Mucosa of descending colon (tissue), 3 donors: ENCODE data around the gene SLC26A9. TPM values are rescaled to one million over a fixed set of nuclear protein-coding genes. Genes with fewer than 3 reads are reported as not detected.

Source experiments
- ATAC-seq: fragments of 200-7000 bp; cut with Tn5 transposase; one replicate; pipeline ENCODE4 v1.9.1; 2020; ENCODE audit warnings: mild to moderate bottlenecking, moderate library complexity
- DNase-seq, 3 donors: peaks; one replicate each; pipeline ENCODE4 v3.0.0-alpha.2; 2020
- H3K36me3 ChIP-seq: fragments of 200-600 bp; one replicate; pipeline ENCODE4 v1.8.0; 2021; ENCODE audit warnings: low read depth, mild to moderate bottlenecking
- H3K4me1 ChIP-seq: fragments of 200-600 bp; one replicate; pipeline ENCODE4 v1.8.0; 2021; ENCODE audit warnings: low read depth, mild to moderate bottlenecking
- H3K4me3 ChIP-seq: fragments of 200-600 bp; one replicate; pipeline ENCODE4 v1.8.0; 2021; ENCODE audit warnings: mild to moderate bottlenecking
- H3K9me3 ChIP-seq: fragments of 200-600 bp; one replicate; pipeline ENCODE4 v1.8.0; 2021; ENCODE audit warnings: mild to moderate bottlenecking
- intact Hi-C, 2 donors: fragments of 100-400 bp; cut with DNase I in 1 of 2; cut with micrococcal nuclease in 1 of 2; formaldehyde crosslinking; loops; one replicate each; pipeline versions ENCODE4 v1.11.0 to v1.11.1; 2022; cut with DNase I, micrococcal nuclease
- total RNA-seq, 3 donors: library from RNA; stranded (reverse); fragmentation: NEBNext Ultra II Directional in 2 of 3; extraction: Animal tissue kit (Norgen Biotek cat#: 25700) in 2 of 3; gene quantifications; one replicate each; pipeline versions ENCODE4 v1.2.1 to v1.2.4, GENCODE V29; 2021 to 2023
- TF ChIP-seq, protein P1 (sequence below): fragments of 200-600 bp; IDR thresholded peaks from one replicate; pipeline ENCODE4 v1.8.0; 2022; ENCODE audit warnings: antibody characterized with exemption, mild to moderate bottlenecking
- donor health status: DM: no; HTN: no; CAD: no; lungs with moderate emphysema.
- donor health status: DM: no; HTN: no; CAD: no.
- donor health status: DM: no; HTN: yes; CAD: no.

Gene SLC26A9
- total RNA-seq, 3 donors from 2014 or later: not detected

DNA sequence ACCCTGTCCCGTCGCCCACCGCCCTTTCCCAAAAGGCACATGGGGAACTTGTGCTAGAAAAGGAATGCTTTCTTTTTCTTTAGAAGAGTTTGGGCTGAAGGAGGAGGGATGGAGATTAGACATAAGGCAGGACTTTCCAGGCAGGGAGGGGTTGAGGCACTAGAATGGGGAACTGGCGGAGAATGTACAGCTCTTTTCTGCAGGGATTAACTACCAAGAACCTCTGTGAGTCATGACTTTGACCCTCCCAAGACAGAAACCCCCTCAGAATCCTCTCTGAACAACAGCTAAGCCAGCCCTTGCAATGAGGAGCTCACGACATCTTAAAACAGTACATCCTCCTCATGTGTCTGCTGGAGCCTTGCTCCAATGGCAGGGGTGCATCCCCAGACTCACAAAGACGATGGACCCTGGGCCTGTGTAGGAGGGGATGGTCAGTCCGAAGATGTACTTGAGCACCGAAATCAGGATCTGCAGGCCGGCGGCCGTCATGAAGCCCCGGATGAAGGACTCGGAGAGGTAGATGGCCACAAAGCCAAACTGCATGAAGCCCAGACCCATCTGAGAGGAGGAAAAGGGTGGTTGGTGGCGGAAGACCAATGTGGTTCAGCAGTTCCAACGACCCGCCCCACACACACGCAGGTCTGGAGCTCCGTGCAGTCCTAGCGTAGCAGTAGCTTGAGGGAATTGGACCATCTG is 13.6 kb downstream of the SLC26A9 start:
- no peaks in the 10 kb centered on the region for H3K36me3 ChIP-seq
- no peaks in the 10 kb centered on the region for H3K9me3 ChIP-seq
- TF ChIP-seq, protein P1, sequence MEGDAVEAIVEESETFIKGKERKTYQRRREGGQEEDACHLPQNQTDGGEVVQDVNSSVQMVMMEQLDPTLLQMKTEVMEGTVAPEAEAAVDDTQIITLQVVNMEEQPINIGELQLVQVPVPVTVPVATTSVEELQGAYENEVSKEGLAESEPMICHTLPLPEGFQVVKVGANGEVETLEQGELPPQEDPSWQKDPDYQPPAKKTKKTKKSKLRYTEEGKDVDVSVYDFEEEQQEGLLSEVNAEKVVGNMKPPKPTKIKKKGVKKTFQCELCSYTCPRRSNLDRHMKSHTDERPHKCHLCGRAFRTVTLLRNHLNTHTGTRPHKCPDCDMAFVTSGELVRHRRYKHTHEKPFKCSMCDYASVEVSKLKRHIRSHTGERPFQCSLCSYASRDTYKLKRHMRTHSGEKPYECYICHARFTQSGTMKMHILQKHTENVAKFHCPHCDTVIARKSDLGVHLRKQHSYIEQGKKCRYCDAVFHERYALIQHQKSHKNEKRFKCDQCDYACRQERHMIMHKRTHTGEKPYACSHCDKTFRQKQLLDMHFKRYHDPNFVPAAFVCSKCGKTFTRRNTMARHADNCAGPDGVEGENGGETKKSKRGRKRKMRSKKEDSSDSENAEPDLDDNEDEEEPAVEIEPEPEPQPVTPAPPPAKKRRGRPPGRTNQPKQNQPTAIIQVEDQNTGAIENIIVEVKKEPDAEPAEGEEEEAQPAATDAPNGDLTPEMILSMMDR: no peak
- DNase-seq (no peak), ATAC-seq (no peak)
- H3K4me3 ChIP-seq: no peak overlapping the region
- intact Hi-C loops: loop anchor here in 1 of 2 donors (10.0 kb wide), 1 partner anchor 175 kb away; no protein-coding TSS in a partner anchor
- H3K4me1 ChIP-seq: no peaks in the 10 kb centered on the region

DNA sequence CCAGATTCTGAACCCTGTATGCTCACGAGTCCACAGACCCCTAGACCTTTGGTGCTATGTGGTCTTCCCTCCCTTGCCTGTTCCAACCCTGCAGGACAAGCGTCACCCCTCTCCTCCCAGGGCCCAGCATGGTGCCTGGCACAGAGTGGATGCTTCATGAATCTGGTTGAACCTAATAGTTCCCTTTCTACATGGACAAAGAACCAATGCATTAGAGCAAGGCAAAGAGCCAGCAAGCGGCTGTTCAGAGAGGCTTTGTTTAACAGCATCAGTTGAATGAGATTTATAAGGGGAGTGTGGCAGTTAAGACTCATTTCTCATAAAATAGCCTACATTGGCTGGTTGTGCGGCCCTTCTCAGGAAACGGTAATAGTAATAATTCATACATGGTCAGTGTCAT is 14.9 kb downstream of the SLC26A9 start:
- no peaks in the 10 kb centered on the region for H3K9me3 ChIP-seq
- no peaks in the 10 kb centered on the region for H3K4me1 ChIP-seq
- no peaks in the 10 kb centered on the region for H3K36me3 ChIP-seq
- ATAC-seq (no peak), DNase-seq (no peak)
- intact Hi-C loops: loop anchor here in 1 of 2 donors (10.0 kb wide), 1 partner anchor 176 kb away; no protein-coding TSS in a partner anchor
- TF ChIP-seq, protein P1: no peak
- H3K4me3 ChIP-seq: no peak overlapping the region

- ATAC-seq (no peak), DNase-seq (no peak)
- intact Hi-C loops: loop anchor here in 1 of 2 donors (10.0 kb wide), 1 partner anchor 177 kb away; no protein-coding TSS in a partner anchor
- H3K4me3 ChIP-seq: no peak overlapping the region
- no peaks in the 10 kb centered on the region for H3K4me1 ChIP-seq
- no peaks in the 10 kb centered on the region for H3K9me3 ChIP-seq
- TF ChIP-seq, protein P1: no peak
- H3K36me3 ChIP-seq: no peaks in the 10 kb centered on the region
Measured at GRCh38 chr1:205927676-205928075, 15.6 kb downstream of the SLC26A9 start.

DNA sequence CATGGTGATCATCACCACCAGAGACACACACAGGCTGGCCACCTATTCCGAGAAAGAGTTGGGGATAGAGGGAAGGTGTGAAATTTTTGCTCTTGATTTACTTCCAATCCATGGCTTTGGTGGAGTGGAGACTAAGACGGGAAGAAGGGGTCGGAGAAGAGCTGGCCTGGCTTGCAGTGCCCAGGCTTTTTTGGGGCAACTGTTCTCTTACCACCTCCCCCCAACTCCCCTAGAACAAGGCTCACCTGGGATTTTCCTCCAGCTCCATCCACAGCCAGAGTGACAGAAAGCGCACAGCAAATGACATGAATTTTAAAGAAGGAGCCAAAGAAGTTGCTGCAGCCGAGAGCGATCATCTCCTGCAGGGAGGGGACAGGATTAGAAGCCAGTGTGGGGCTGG is 16.0 kb downstream of the SLC26A9 start:
- Histone ChIP-seq H3K36me3 (no peaks in the 10 kb centered on the region), H3K4me1 (no peaks in the 10 kb centered on the region), H3K4me3 (no peak overlapping the region), H3K9me3 (no peaks in the 10 kb centered on the region)
- DNase-seq: no peak
- ATAC-seq: no peak
- TF ChIP-seq, protein P1: no peak
- intact Hi-C loops: loop anchor here in 1 of 2 donors (10.0 kb wide), 1 partner anchor 178 kb away; no protein-coding TSS in a partner anchor

- Histone ChIP-seq H3K9me3 (no peaks in the 10 kb centered on the region), H3K4me3 (no peak overlapping the region), H3K4me1 (no peaks in the 10 kb centered on the region), H3K36me3 (no peaks in the 10 kb centered on the region)
- ATAC-seq (no peak), DNase-seq (no peak)
- TF ChIP-seq, protein P1: no peak
- intact Hi-C loops: loop anchor here in 1 of 2 donors (10.0 kb wide), 1 partner anchor 178 kb away; no protein-coding TSS in a partner anchor
Measured at GRCh38 chr1:205926636-205927035, 16.6 kb downstream of the SLC26A9 start.
